Stimulated activated CD4-positive, alpha-beta T cell treated with anti-CD3 and anti-CD28 coated beads, Interleukin-1b, Interleukin-23, amount 100 ng/mL, for 24 hours (primary cell): Measurements from ENCODE around the gene SMOC2.

ENCODE experiments used
- DNase-seq, 4 experiments: peaks; one replicate each; pipeline ENCODE4 v3.0.0-alpha.2; 2020; ENCODE audit warnings: low read depth in 4 of 4, low spot score in 1 of 4

SMOC2 gene

GRCh38 chr6:168648240-168649125, 207.5 kb downstream of the SMOC2 start:
- DNase-seq: no peak

- DNase-seq: no peak
These were observed 208.2 kb downstream of the SMOC2 start for GRCh38 chr6:168649209-168649608.

GRCh38 chr6:168650671-168651111, 209.7 kb downstream of the SMOC2 start:
- no peak for DNase-seq

GRCh38 chr6:168655462-168656152, 214.6 kb downstream of the SMOC2 start:
- DNase-seq: no peak

GRCh38 chr6:168658059-168658458, 217.1 kb downstream of the SMOC2 start:
- no peak for DNase-seq

- no peak for DNase-seq
These were observed 219.5 kb downstream of the SMOC2 start for GRCh38 chr6:168660400-168660945.

- no peak for DNase-seq
These were observed 221.4 kb downstream of the SMOC2 start for GRCh38 chr6:168662301-168662936.

GRCh38 chr6:168663041-168663440, 222.1 kb downstream of the SMOC2 start:
- no peak for DNase-seq

- DNase-seq: no peak
These were observed 224.0 kb downstream of the SMOC2 start for GRCh38 chr6:168664956-168665355.

GRCh38 chr6:168666170-168666569, 225.2 kb downstream of the SMOC2 start:
- no peak for DNase-seq

- no peak for DNase-seq
These were observed 225.9 kb downstream of the SMOC2 start for GRCh38 chr6:168666699-168667427.

GRCh38 chr6:168667428-168667805, 226.4 kb downstream of the SMOC2 start:
- no peak for DNase-seq

- DNase-seq: no peak
These were observed 229.5 kb downstream of the SMOC2 start for GRCh38 chr6:168670401-168670985.

GRCh38 chr6:168671028-168671862, 230.3 kb downstream of the SMOC2 start:
- DNase-seq: no peak

GRCh38 chr6:168671863-168672546, 231.0 kb downstream of the SMOC2 start:
- DNase-seq: no peak

- DNase-seq: no peak
These were observed 233.6 kb downstream of the SMOC2 start for GRCh38 chr6:168674595-168674994.

- DNase-seq: no peak
These were observed 234.4 kb downstream of the SMOC2 start for GRCh38 chr6:168675375-168675774.

- no peak for DNase-seq
These were observed 235.1 kb downstream of the SMOC2 start for GRCh38 chr6:168675933-168676551.
